ENCODE measurements around the gene DZIP3.

Gene DZIP3

GRCh38 chr3:108589081-108589997 lies at the start of gene DZIP3, which contains the start of gene CIP2A:
Gene DZIP3 (plus strand): TSS chr3:108589722. CDS start chr3:108605407, 15,685 bp downstream.
Gene CIP2A (minus strand): TSS chr3:108589438. CDS start chr3:108589375, 63 bp downstream.
- Histone ChIP-seq H3K9ac (ENCODE audit: low read length) (peak within 1 kb of the TSS; percentile 75), H3K27me3 (ENCODE audit: control insufficient read depth in 1 of 2, insufficient read depth in 2 of 2, low read length in 2 of 2) (no peaks in the 10 kb centered on the region), H3K4me3 (ENCODE audit: low read depth in 1 of 2, low read length in 2 of 2) (peak within 1 kb of the TSS; percentile 67 to 70), H3K27ac (ENCODE audit: low read depth, low read length) (peak within 1 kb of the TSS; percentile 81), H3K9me3 (ENCODE audit: low read length) (no peaks in the 10 kb centered on the region), H3K4me1 (ENCODE audit: insufficient read depth, low read length) (no peaks in the 10 kb centered on the region), H3K36me3 (ENCODE audit: insufficient read depth, low read length) (no peaks in the 10 kb centered on the region)

- no peak overlapping the region for H3K9ac ChIP-seq (ENCODE audit: low read length)
- H3K9me3 ChIP-seq (ENCODE audit: low read length) = no peaks in the 10 kb centered on the region
- H3K4me3 ChIP-seq (ENCODE audit: low read depth in 1 of 2, low read length in 2 of 2) = no peak overlapping the region
- no peaks in the 10 kb centered on the region for H3K27me3 ChIP-seq (ENCODE audit: control insufficient read depth in 1 of 2, insufficient read depth in 2 of 2, low read length in 2 of 2)
- no peaks in the 10 kb centered on the region for H3K36me3 ChIP-seq (ENCODE audit: insufficient read depth, low read length)
- H3K27ac ChIP-seq (ENCODE audit: low read depth, low read length) = no peak overlapping the region
- no peaks in the 10 kb centered on the region for H3K4me1 ChIP-seq (ENCODE audit: insufficient read depth, low read length)
These were observed 43.3 kb upstream of the DZIP3 start for GRCh38 chr3:108546247-108546646.

- no peak overlapping the region for H3K4me3 ChIP-seq (ENCODE audit: low read depth in 1 of 2, low read length in 2 of 2)
- H3K4me1 ChIP-seq (ENCODE audit: insufficient read depth, low read length) = no peaks in the 10 kb centered on the region
- no peaks in the 10 kb centered on the region for H3K27me3 ChIP-seq (ENCODE audit: control insufficient read depth in 1 of 2, insufficient read depth in 2 of 2, low read length in 2 of 2)
- no peaks in the 10 kb centered on the region for H3K9me3 ChIP-seq (ENCODE audit: low read length)
- H3K27ac ChIP-seq (ENCODE audit: low read depth, low read length) = no peak overlapping the region
- H3K9ac ChIP-seq (ENCODE audit: low read length) = no peak overlapping the region
- no peaks in the 10 kb centered on the region for H3K36me3 ChIP-seq (ENCODE audit: insufficient read depth, low read length)
These were observed 42.8 kb upstream of the DZIP3 start for GRCh38 chr3:108546692-108547091.

- Histone ChIP-seq H3K4me3 (ENCODE audit: low read depth in 1 of 2, low read length in 2 of 2) (no peak overlapping the region), H3K9me3 (ENCODE audit: low read length) (no peaks in the 10 kb centered on the region), H3K9ac (ENCODE audit: low read length) (no peak overlapping the region), H3K36me3 (ENCODE audit: insufficient read depth, low read length) (no peaks in the 10 kb centered on the region), H3K27me3 (ENCODE audit: control insufficient read depth in 1 of 2, insufficient read depth in 2 of 2, low read length in 2 of 2) (no peaks in the 10 kb centered on the region), H3K27ac (ENCODE audit: low read depth, low read length) (no peak overlapping the region), H3K4me1 (ENCODE audit: insufficient read depth, low read length) (no peaks in the 10 kb centered on the region)
These were observed 41.2 kb upstream of the DZIP3 start for GRCh38 chr3:108548304-108548703.

- no peak overlapping the region for H3K4me3 ChIP-seq (ENCODE audit: low read depth in 1 of 2, low read length in 2 of 2)
- no peaks in the 10 kb centered on the region for H3K9me3 ChIP-seq (ENCODE audit: low read length)
- H3K9ac ChIP-seq (ENCODE audit: low read length) = no peak overlapping the region
- no peaks in the 10 kb centered on the region for H3K36me3 ChIP-seq (ENCODE audit: insufficient read depth, low read length)
- H3K27me3 ChIP-seq (ENCODE audit: control insufficient read depth in 1 of 2, insufficient read depth in 2 of 2, low read length in 2 of 2) = no peaks in the 10 kb centered on the region
- no peak overlapping the region for H3K27ac ChIP-seq (ENCODE audit: low read depth, low read length)
- H3K4me1 ChIP-seq (ENCODE audit: insufficient read depth, low read length) = no peaks in the 10 kb centered on the region
These were observed 40.6 kb upstream of the DZIP3 start for GRCh38 chr3:108548886-108549285.

- H3K36me3 ChIP-seq (ENCODE audit: insufficient read depth, low read length) = no peaks in the 10 kb centered on the region
- H3K4me3 ChIP-seq (ENCODE audit: low read depth in 1 of 2, low read length in 2 of 2) = no peak overlapping the region
These were observed 37.0 kb upstream of the DZIP3 start for GRCh38 chr3:108552267-108553159.

GRCh38 chr3:108554229-108554628 lies 35.3 kb upstream of the DZIP3 start:
- H3K27me3 ChIP-seq (ENCODE audit: control insufficient read depth in 1 of 2, insufficient read depth in 2 of 2, low read length in 2 of 2) = no peaks in the 10 kb centered on the region
- H3K27ac ChIP-seq (ENCODE audit: low read depth, low read length) = no peak overlapping the region
- H3K4me3 ChIP-seq (ENCODE audit: low read depth in 1 of 2, low read length in 2 of 2) = no peak overlapping the region
- no peaks in the 10 kb centered on the region for H3K9me3 ChIP-seq (ENCODE audit: low read length)
- H3K4me1 ChIP-seq (ENCODE audit: insufficient read depth, low read length) = no peaks in the 10 kb centered on the region
- H3K9ac ChIP-seq (ENCODE audit: low read length) = no peak overlapping the region
- peaks cover 3% of the 10 kb centered on the region for H3K36me3 ChIP-seq (ENCODE audit: insufficient read depth, low read length)

More at GRCh38 chr3:108552267-108553159, 37.0 kb upstream of the DZIP3 start:
- Histone ChIP-seq H3K9me3 (ENCODE audit: low read length) (no peaks in the 10 kb centered on the region), H3K9ac (ENCODE audit: low read length) (no peak overlapping the region), H3K27ac (ENCODE audit: low read depth, low read length) (no peak overlapping the region), H3K4me1 (ENCODE audit: insufficient read depth, low read length) (no peaks in the 10 kb centered on the region), H3K27me3 (ENCODE audit: control insufficient read depth in 1 of 2, insufficient read depth in 2 of 2, low read length in 2 of 2) (no peaks in the 10 kb centered on the region)

GRCh38 chr3:108554913-108555571 lies 34.5 kb upstream of the DZIP3 start:
- Histone ChIP-seq H3K27me3 (ENCODE audit: control insufficient read depth in 1 of 2, insufficient read depth in 2 of 2, low read length in 2 of 2) (no peaks in the 10 kb centered on the region), H3K36me3 (ENCODE audit: insufficient read depth, low read length) (peaks cover 3% of the 10 kb centered on the region), H3K27ac (ENCODE audit: low read depth, low read length) (no peak overlapping the region), H3K4me1 (ENCODE audit: insufficient read depth, low read length) (no peaks in the 10 kb centered on the region), H3K4me3 (ENCODE audit: low read depth in 1 of 2, low read length in 2 of 2) (no peak overlapping the region), H3K9ac (ENCODE audit: low read length) (no peak overlapping the region), H3K9me3 (ENCODE audit: low read length) (no peaks in the 10 kb centered on the region)

GRCh38 chr3:108555966-108556581 lies 33.4 kb upstream of the DZIP3 start:
- no peak overlapping the region for H3K4me3 ChIP-seq (ENCODE audit: low read depth in 1 of 2, low read length in 2 of 2)
- H3K27ac ChIP-seq (ENCODE audit: low read depth, low read length) = no peak overlapping the region
- H3K9ac ChIP-seq (ENCODE audit: low read length) = no peak overlapping the region
- H3K9me3 ChIP-seq (ENCODE audit: low read length) = no peaks in the 10 kb centered on the region
- no peaks in the 10 kb centered on the region for H3K4me1 ChIP-seq (ENCODE audit: insufficient read depth, low read length)
- H3K36me3 ChIP-seq (ENCODE audit: insufficient read depth, low read length) = peaks cover 3% of the 10 kb centered on the region
- H3K27me3 ChIP-seq (ENCODE audit: control insufficient read depth in 1 of 2, insufficient read depth in 2 of 2, low read length in 2 of 2) = no peaks in the 10 kb centered on the region

GRCh38 chr3:108562565-108562964 lies 27.0 kb upstream of the DZIP3 start:
- H3K9ac ChIP-seq (ENCODE audit: low read length) = no peak overlapping the region
- no peaks in the 10 kb centered on the region for H3K27me3 ChIP-seq (ENCODE audit: control insufficient read depth in 1 of 2, insufficient read depth in 2 of 2, low read length in 2 of 2)
- no peak overlapping the region for H3K27ac ChIP-seq (ENCODE audit: low read depth, low read length)
- peaks cover 3% of the 10 kb centered on the region for H3K36me3 ChIP-seq (ENCODE audit: insufficient read depth, low read length)
- no peaks in the 10 kb centered on the region for H3K9me3 ChIP-seq (ENCODE audit: low read length)
- no peak overlapping the region for H3K4me3 ChIP-seq (ENCODE audit: low read depth in 1 of 2, low read length in 2 of 2)
- no peaks in the 10 kb centered on the region for H3K4me1 ChIP-seq (ENCODE audit: insufficient read depth, low read length)
